Suprapubic skin (tissue), 4 donors: ENCODE data around the gene ARL6IP6. TPM values are rescaled to one million over a fixed set of nuclear protein-coding genes. Genes with fewer than 3 reads are reported as not detected.
"Not testable (repeated sequence)": the region's sequence is repeated elsewhere in the genome, so short reads cannot be mapped to it uniquely, and the experiment has no call there.

Source experiments
- DNase-seq, 2 donors: peaks; one replicate each; pipeline ENCODE4 v3.0.0-alpha.2; 2019; ENCODE audit warnings: low spot score in 2 of 2
- H3K27ac ChIP-seq: fragments of 200-600 bp; sonication (generic); one replicate; pipeline ENCODE4 v1.5.1; 2019
- H3K27me3 ChIP-seq: fragments of 200-600 bp; sonication (generic); one replicate; pipeline ENCODE4 v1.5.1; 2019
- H3K36me3 ChIP-seq: fragments of 200-600 bp; sonication (generic); one replicate; pipeline ENCODE4 v1.5.1; 2019
- H3K4me1 ChIP-seq: fragments of 200-600 bp; sonication (generic); one replicate; pipeline ENCODE4 v1.5.1; 2019
- H3K4me3 ChIP-seq: fragments of 200-600 bp; sonication (generic); one replicate; pipeline ENCODE4 v1.5.1; 2019; ENCODE audit warnings: mild to moderate bottlenecking
- H3K9me3 ChIP-seq: fragments of 200-600 bp; sonication (generic); one replicate; pipeline ENCODE4 v1.5.1; 2019
- CTCF ChIP-seq, 2 donors: fragments of 200-600 bp in 1 of 2; fragments of 450-650 bp in 1 of 2; sonication (generic) in 1 of 2; IDR thresholded peaks; one replicate each; pipeline ENCODE4 v1.5.1; 2016 to 2019; ENCODE audit warnings: antibody characterized with exemption in 2 of 2, mild to moderate bottlenecking in 1 of 2, moderate library complexity in 1 of 2
- EP300 ChIP-seq: sonication (generic); formaldehyde crosslinking; IDR thresholded peaks from one replicate; pipeline ENCODE4 v1.6.1; 2017; ENCODE audit warnings: antibody characterized with exemption
- POLR2A ChIP-seq, 2 donors: fragments of 450-650 bp; IDR thresholded peaks; one replicate each; pipeline ENCODE4 v1.6.1; 2017; ENCODE audit warnings: antibody characterized with exemption in 2 of 2, mild to moderate bottlenecking in 2 of 2, moderate library complexity in 2 of 2
- POLR2AphosphoS5 ChIP-seq, 3 donors: sonication (generic); formaldehyde crosslinking; IDR thresholded peaks; one replicate each; pipeline ENCODE4 v1.6.1; 2017; ENCODE audit warnings: antibody characterized with exemption in 3 of 3
- WGBS: methylation state at CpG from one replicate; pipeline ENCODE4 v1.1.5; 2018; 5-methylcytosine and 5-hydroxymethylcytosine counted together
- total RNA-seq, 4 donors: library from RNA; depleted of rRNA; stranded (reverse); fragments of >200 nt; gene quantifications; one replicate each; pipeline ENCODE4 v1.1.0, GENCODE V29; 2016

Gene ARL6IP6
- total RNA-seq, 4 donors from 2014 or later = 18.6 to 43.9 (median 31.3) TPM

- DNase-seq = no peak
- Histone ChIP-seq H3K4me3 (no peak overlapping the region), H3K36me3 (peaks cover 30% of the 10 kb centered on the region), H3K9me3 (no peaks in the 10 kb centered on the region), H3K27ac (no peak overlapping the region), H3K27me3 (no peaks in the 10 kb centered on the region), H3K4me1 (no peaks in the 10 kb centered on the region)
- TF ChIP-seq POLR2AphosphoS5 (IDR thresholded peaks at IDR 0.05) (no peak), CTCF (IDR thresholded peaks at IDR 0.05) (no peak), POLR2A (IDR thresholded peaks at IDR 0.05) (no peak), EP300 (no peak)
- WGBS = 97% methylated on average over 2 of the region's 2 CpGs
These were observed 20.0 kb downstream of the ARL6IP6 start for GRCh38 chr2:152738438-152738837.

GRCh38 chr2:152739705-152740104 is 21.3 kb downstream of the ARL6IP6 start:
- H3K27ac ChIP-seq, H3K9me3 ChIP-seq, DNase-seq, H3K4me3 ChIP-seq, H3K4me1 ChIP-seq, H3K27me3 ChIP-seq: not testable (repeated sequence)
- WGBS = 79% methylated on average over 1 of the region's 1 CpG
- H3K36me3 ChIP-seq = peaks cover 30% of the 10 kb centered on the region

GRCh38 chr2:152740743-152741328 is 22.4 kb downstream of the ARL6IP6 start:
- no peak for TF ChIP-seq POLR2A (IDR thresholded peaks at IDR 0.05)
- peak; percentile 76 to 85 for TF ChIP-seq CTCF (IDR thresholded peaks at IDR 0.05)
- Histone ChIP-seq H3K36me3 (peaks cover 26% of the 10 kb centered on the region), H3K4me3 (no peak overlapping the region), H3K9me3 (no peaks in the 10 kb centered on the region), H3K27ac (no peak overlapping the region), H3K27me3 (no peaks in the 10 kb centered on the region), H3K4me1 (no peaks in the 10 kb centered on the region)
- no peak for DNase-seq
- WGBS = 40% methylated on average over 2 of the region's 2 CpGs

- no peak for TF ChIP-seq EP300
- TF ChIP-seq POLR2AphosphoS5 (IDR thresholded peaks at IDR 0.05) = no peak
- peak in 1 of 2 donors; percentile 34 for TF ChIP-seq CTCF (IDR thresholded peaks at IDR 0.05)
- TF ChIP-seq POLR2A (IDR thresholded peaks at IDR 0.05) = no peak
- no peaks in the 10 kb centered on the region for H3K9me3 ChIP-seq
- no peak for DNase-seq
- 52% methylated on average over 3 of the region's 3 CpGs for WGBS
- H3K36me3 ChIP-seq = peaks cover 10% of the 10 kb centered on the region
- H3K4me1 ChIP-seq = no peaks in the 10 kb centered on the region
- no peak overlapping the region for H3K4me3 ChIP-seq
- H3K27me3 ChIP-seq = no peaks in the 10 kb centered on the region
- no peak overlapping the region for H3K27ac ChIP-seq
These were observed 24.6 kb downstream of the ARL6IP6 start for GRCh38 chr2:152743002-152743401.

- peaks cover 11% of the 10 kb centered on the region for H3K36me3 ChIP-seq
- H3K4me1 ChIP-seq, DNase-seq, H3K4me3 ChIP-seq, H3K9me3 ChIP-seq, H3K27me3 ChIP-seq, H3K27ac ChIP-seq: not testable (repeated sequence)
- WGBS = 87% methylated on average over 4 of the region's 4 CpGs
These were observed 29.3 kb downstream of the ARL6IP6 start for GRCh38 chr2:152747751-152748150.

GRCh38 chr2:152755029-152755428 is 36.6 kb downstream of the ARL6IP6 start:
- H3K9me3 ChIP-seq = no peaks in the 10 kb centered on the region
- peaks cover 37% of the 10 kb centered on the region for H3K36me3 ChIP-seq
- WGBS = 92% methylated on average over 13 of the region's 13 CpGs
- H3K27ac ChIP-seq = no peak overlapping the region
- DNase-seq = no peak
- H3K4me3 ChIP-seq = no peak overlapping the region
- H3K4me1 ChIP-seq = no peaks in the 10 kb centered on the region
- no peaks in the 10 kb centered on the region for H3K27me3 ChIP-seq
- TF ChIP-seq CTCF (IDR thresholded peaks at IDR 0.05) (no peak), POLR2A (IDR thresholded peaks at IDR 0.05) (no peak), POLR2AphosphoS5 (IDR thresholded peaks at IDR 0.05) (no peak), EP300 (no peak)
